MCF 10A (cell line): ENCODE data around the gene MAPKBP1. TPM values are rescaled to one million over a fixed set of nuclear protein-coding genes. Genes with fewer than 3 reads are reported as not detected.

ENCODE experiments used
- BruUV-seq: library from RNA; stranded (reverse); fragments of 400-500 nt; replicated peaks from 2 replicates; lab custom pipeline; 2021; lab: Mats Ljungman, UMichigan
- CTCF ChIA-PET: fragments of 300-600 bp; sonication (Branson Sonifier 250); formaldehyde crosslinking; extraction: SDS; loops from one replicate; lab custom pipeline; 2021; ENCODE audit warnings: antibody characterized with exemption, inconsistent platforms; lab: Yijun Ruan, JAX
- POLR2A ChIA-PET: fragments of 300-600, 350-650 bp; sonication (Branson Sonifier 250); formaldehyde crosslinking; extraction: SDS; loops from one replicate; lab custom pipeline; 2020; ENCODE audit warnings: antibody characterized with exemption, inconsistent platforms; lab: Yijun Ruan, JAX
- DNase-seq: peaks from one replicate; pipeline ENCODE4 v3.0.0-alpha.2; 2018; ENCODE audit not compliant: unreplicated experiment
- H3K27ac Mint-ChIP-seq: one replicate; pipeline ENCODE4 v1.8.0; 2022; ENCODE audit warnings: mild to moderate bottlenecking, low read depth, mixed read lengths; ENCODE audit not compliant: unreplicated experiment
- H3K27me3 Mint-ChIP-seq: one replicate; pipeline ENCODE4 v1.8.0; 2022; ENCODE audit warnings: mixed read lengths; ENCODE audit not compliant: insufficient read depth, unreplicated experiment
- H3K36me3 Mint-ChIP-seq: one replicate; pipeline ENCODE4 v1.8.0; 2022; ENCODE audit warnings: mild to moderate bottlenecking, moderate library complexity, mixed read lengths; ENCODE audit not compliant: insufficient read depth, unreplicated experiment
- H3K4me1 Mint-ChIP-seq: one replicate; pipeline ENCODE4 v1.8.0; 2022; ENCODE audit warnings: mixed read lengths; ENCODE audit not compliant: insufficient read depth, unreplicated experiment
- H3K4me3 Mint-ChIP-seq: one replicate; pipeline ENCODE4 v1.8.0; 2022; ENCODE audit warnings: mild to moderate bottlenecking, moderate library complexity, mixed read lengths; ENCODE audit not compliant: unreplicated experiment
- H3K9me3 Mint-ChIP-seq: one replicate; pipeline ENCODE4 v1.8.0; 2022; ENCODE audit warnings: mixed read lengths; ENCODE audit not compliant: unreplicated experiment
- intact Hi-C: fragments of 100-400 bp; cut with micrococcal nuclease; formaldehyde crosslinking; loops from 2 replicates; pipeline ENCODE4 v1.14.1; 2022
- total RNA-seq: library from RNA; stranded (reverse); gene quantifications from 2 replicates; pipeline ENCODE4 v1.2.3, GENCODE V29; 2022
- TF ChIP-seq, protein P1 (sequence below): fragments of 200-600 bp; IDR thresholded peaks from one replicate; pipeline ENCODE4 v1.8.0; 2022; ENCODE audit warnings: antibody characterized with exemption, mild to moderate bottlenecking; ENCODE audit not compliant: unreplicated experiment

MAPKBP1 gene
- total RNA-seq, 1 experiment from 2014 or later, result 35.0 TPM

DNA sequence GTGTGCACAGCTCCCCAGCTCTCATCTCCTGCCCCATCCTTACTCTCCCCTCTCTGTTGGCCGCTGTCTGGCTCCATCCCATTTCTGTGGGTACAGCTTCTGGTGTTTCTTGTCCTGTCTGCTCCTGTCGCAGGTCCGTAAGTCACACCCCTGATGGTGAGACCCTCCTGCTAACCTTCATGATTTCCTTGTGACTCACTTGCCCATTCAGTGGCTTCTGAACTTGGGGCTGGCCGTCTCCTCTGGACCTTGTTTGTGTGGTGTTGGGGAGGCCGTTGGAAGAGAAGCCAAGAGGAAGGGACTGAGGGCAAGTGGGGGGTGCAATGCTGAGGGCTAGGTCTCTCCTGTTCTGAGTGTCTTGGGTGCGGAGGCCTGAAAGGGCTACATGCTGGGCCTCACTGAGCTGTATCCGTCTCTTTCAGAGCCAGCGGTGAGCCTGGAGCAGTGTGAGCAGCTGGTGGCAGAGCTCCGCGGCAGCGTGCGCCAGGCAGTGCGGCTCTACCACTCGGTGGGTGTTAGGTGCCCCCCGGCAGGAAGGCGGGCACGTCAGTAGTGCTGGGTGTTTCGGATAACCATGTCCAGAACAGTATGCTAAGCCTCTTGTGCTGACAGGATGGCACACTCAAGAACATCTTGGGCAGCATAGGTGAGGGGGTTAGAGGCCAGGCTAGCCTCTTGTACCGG lies 49.9 kb downstream of the MAPKBP1 start:
- no peak overlapping the region for H3K4me3 Mint-ChIP-seq
- no peak for DNase-seq
- peaks cover 35% of the 10 kb centered on the region for H3K36me3 Mint-ChIP-seq
- intact Hi-C loops, result no loop called here
- POLR2A ChIA-PET, result no interaction called here
- H3K4me1 Mint-ChIP-seq, result peaks cover 6% of the 10 kb centered on the region
- TF ChIP-seq, protein P1, sequence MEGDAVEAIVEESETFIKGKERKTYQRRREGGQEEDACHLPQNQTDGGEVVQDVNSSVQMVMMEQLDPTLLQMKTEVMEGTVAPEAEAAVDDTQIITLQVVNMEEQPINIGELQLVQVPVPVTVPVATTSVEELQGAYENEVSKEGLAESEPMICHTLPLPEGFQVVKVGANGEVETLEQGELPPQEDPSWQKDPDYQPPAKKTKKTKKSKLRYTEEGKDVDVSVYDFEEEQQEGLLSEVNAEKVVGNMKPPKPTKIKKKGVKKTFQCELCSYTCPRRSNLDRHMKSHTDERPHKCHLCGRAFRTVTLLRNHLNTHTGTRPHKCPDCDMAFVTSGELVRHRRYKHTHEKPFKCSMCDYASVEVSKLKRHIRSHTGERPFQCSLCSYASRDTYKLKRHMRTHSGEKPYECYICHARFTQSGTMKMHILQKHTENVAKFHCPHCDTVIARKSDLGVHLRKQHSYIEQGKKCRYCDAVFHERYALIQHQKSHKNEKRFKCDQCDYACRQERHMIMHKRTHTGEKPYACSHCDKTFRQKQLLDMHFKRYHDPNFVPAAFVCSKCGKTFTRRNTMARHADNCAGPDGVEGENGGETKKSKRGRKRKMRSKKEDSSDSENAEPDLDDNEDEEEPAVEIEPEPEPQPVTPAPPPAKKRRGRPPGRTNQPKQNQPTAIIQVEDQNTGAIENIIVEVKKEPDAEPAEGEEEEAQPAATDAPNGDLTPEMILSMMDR, result no peak
- H3K27me3 Mint-ChIP-seq, result no peaks in the 10 kb centered on the region
- BruUV-seq, result no TSS peak
- H3K9me3 Mint-ChIP-seq, result no peaks in the 10 kb centered on the region
- H3K27ac Mint-ChIP-seq, result no peak overlapping the region
- CTCF ChIA-PET, result interaction anchor here (0.7 to 5.8 kb wide), 2 partner anchors 13 to 83 kb away, joined by 3 to 41 read pairs; no protein-coding TSS in a partner anchor

DNA sequence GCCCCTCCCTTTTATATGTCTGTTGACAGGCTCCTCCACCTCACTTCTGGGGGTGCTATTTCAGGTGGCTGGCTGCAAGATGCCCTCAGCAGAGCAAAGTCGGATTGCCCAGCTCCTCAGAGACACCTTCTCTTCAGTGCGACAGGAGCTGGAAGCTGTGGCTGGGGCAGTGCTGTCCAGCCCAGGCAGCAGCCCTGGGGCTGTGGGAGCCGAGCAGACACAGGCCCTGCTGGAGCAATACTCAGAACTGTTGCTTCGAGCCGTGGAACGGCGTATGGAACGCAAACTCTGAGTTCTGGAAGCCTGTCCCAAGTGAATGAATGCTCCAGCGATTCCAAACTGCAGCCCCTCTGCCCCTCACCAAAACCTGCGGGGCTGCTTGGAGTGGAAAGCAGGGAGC lies 50.9 kb downstream of the MAPKBP1 start:
- ChIA-PET CTCF (interaction anchor here (1.3 to 5.8 kb wide), 2 partner anchors 13 to 14 kb away, joined by 8 to 41 read pairs; no protein-coding TSS in a partner anchor), POLR2A (interaction anchor here (3.8 kb wide), 1 partner anchor 50 kb away, joined by 19 read pairs; the partner anchor contains the start of gene MAPKBP1)
- H3K9me3 Mint-ChIP-seq, result no peaks in the 10 kb centered on the region
- H3K36me3 Mint-ChIP-seq, result peaks cover 35% of the 10 kb centered on the region
- BruUV-seq, result no TSS peak
- no peak overlapping the region for H3K4me3 Mint-ChIP-seq
- no peak overlapping the region for H3K27ac Mint-ChIP-seq
- H3K4me1 Mint-ChIP-seq, result peaks cover 6% of the 10 kb centered on the region
- TF ChIP-seq, protein P1, result no peak
- intact Hi-C loops, result loop anchor here (5.0 kb wide), 2 partner anchors 77 to 147 kb away; partner anchors contain the start of gene EHD4
- no peaks in the 10 kb centered on the region for H3K27me3 Mint-ChIP-seq
- no peak for DNase-seq

DNA sequence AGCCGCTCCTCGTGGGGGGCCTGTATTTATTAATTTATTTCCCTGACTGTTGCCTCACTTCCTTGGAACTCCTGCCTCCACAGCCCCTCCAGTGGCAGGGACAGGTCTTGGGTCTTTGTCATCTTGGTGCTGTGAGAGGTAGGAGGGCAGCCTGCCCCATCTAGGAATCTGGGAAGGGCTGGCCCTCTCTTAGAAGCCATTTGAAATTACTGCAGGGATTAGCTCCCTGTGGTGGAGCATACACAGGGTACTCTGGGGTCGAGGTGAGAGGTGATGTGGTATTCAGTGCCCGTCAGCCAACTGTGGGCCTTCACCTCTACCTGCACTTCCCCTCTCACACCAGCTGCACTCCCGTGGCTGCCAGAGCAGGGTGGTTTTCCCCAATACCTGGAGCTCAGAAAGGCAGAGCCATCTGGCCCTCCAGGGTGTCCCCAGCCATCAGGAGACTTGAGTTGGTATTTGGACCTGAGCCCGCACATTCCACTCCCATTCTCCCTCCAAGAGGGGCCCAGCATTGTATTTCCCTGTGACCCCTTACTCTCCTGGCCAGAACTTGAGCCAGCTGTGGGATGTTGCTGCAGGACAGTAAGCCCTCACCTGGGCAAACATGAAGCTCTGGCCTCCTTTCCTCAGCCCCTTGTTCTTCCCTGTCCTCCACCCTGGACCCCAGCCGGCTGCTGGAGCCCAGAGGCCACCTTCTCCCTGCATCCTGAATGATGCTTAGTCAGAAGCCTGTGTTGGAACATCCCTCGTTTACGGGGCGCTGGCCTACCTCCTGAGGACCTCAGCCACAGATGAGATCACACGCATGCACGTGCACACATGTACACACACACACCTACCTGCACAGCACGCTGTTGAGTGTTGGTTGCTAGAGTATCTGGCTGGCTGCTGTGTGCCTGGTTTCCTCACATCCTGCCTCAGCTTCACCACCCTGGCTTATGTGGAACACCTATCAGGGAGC lies 51.6 kb downstream of the MAPKBP1 start:
- Mint-ChIP-seq H3K27ac (peak overlapping the region; percentile 9), H3K36me3 (peaks cover 35% of the 10 kb centered on the region), H3K27me3 (no peaks in the 10 kb centered on the region), H3K9me3 (no peaks in the 10 kb centered on the region), H3K4me3 (no peak overlapping the region), H3K4me1 (peaks cover 6% of the 10 kb centered on the region)
- TF ChIP-seq, protein P1, result no peak
- ChIA-PET CTCF (interaction anchor here (0.7 to 1.3 kb wide), 2 partner anchors 14 to 141 kb away, joined by 3 to 8 read pairs; no protein-coding TSS in a partner anchor), POLR2A (interaction anchor here (0.5 to 3.8 kb wide), 5 partner anchors 48 to 158 kb away, joined by 4 to 19 read pairs (median 6); partner anchors contain the start of genes EHD4 and MAPKBP1)
- BruUV-seq, result no TSS peak
- intact Hi-C loops, result loop anchor here (5.0 kb wide), 2 partner anchors 76 to 146 kb away; partner anchors contain the start of gene EHD4
- no peak for DNase-seq
